NT2/D1 (cell line): ENCODE data around the gene OLAH.

ENCODE experiments used
- DNase-seq: peaks from one replicate; pipeline ENCODE4 v3.0.0-alpha.2; 2011; ENCODE audit warnings: low read depth, low spot score
- H3K27me3 ChIP-seq: 2 replicates; pipeline ENCODE4 v1.6.0; 2011; ENCODE audit warnings: mild to moderate bottlenecking; ENCODE audit not compliant: insufficient read length, insufficient read depth
- H3K36me3 ChIP-seq: 2 replicates; pipeline ENCODE4 v1.6.1; 2011; ENCODE audit warnings: mild to moderate bottlenecking, low read length, mixed read lengths; ENCODE audit not compliant: insufficient read depth, insufficient read length
- H3K4me1 ChIP-seq: 2 replicates; pipeline ENCODE4 v1.5.1; 2011; ENCODE audit not compliant: insufficient read depth, insufficient read length
- H3K4me3 ChIP-seq: 2 replicates; pipeline ENCODE4 v1.5.1; 2011; ENCODE audit warnings: low read depth; ENCODE audit not compliant: insufficient read length
- H3K9ac ChIP-seq: 2 replicates; pipeline ENCODE4 v1.6.0; 2011; ENCODE audit warnings: low read depth; ENCODE audit not compliant: insufficient read length
- H3K9me3 ChIP-seq: 2 replicates; pipeline ENCODE4 v1.5.1; 2011; ENCODE audit warnings: mild to moderate bottlenecking, low read length; ENCODE audit not compliant: insufficient read depth
- SUZ12 ChIP-seq: IDR thresholded peaks from 2 replicates; pipeline ENCODE4 v1.6.1; 2011; ENCODE audit not compliant: insufficient read length, insufficient read depth; ENCODE audit errors: extremely low read depth
- YY1 ChIP-seq: IDR thresholded peaks from 2 replicates; pipeline ENCODE4 v1.6.1; 2011; ENCODE audit not compliant: insufficient read length, insufficient read depth
- ZNF274 ChIP-seq: IDR thresholded peaks from 2 replicates; pipeline ENCODE4 v1.6.1; 2011; ENCODE audit warnings: mild to moderate bottlenecking, low read depth, low read length

Gene OLAH

GRCh38 chr10:15116225-15116624 is 72.5 kb downstream of the OLAH start:
- H3K4me1 ChIP-seq, result no peaks in the 10 kb centered on the region
- H3K9me3 ChIP-seq, result no peaks in the 10 kb centered on the region; the same call in 1 of the 2 replicates
- DNase-seq, result no peak
- peaks cover 39% of the 10 kb centered on the region for H3K36me3 ChIP-seq
- H3K9ac ChIP-seq, result no peak overlapping the region
- no peaks in the 10 kb centered on the region for H3K27me3 ChIP-seq
- H3K4me3 ChIP-seq, result no peak overlapping the region
- no peak for TF ChIP-seq YY1

- TF ChIP-seq ZNF274 (no peak), YY1 (no peak), SUZ12 (no peak)
- Histone ChIP-seq H3K4me3 (no peak overlapping the region), H3K27me3 (no peaks in the 10 kb centered on the region), H3K36me3 (peaks cover 29% of the 10 kb centered on the region), H3K9ac (no peak overlapping the region), H3K9me3 (no peaks in the 10 kb centered on the region; the same call in 1 of the 2 replicates), H3K4me1 (no peaks in the 10 kb centered on the region)
- DNase-seq, result no peak
Observed at GRCh38 chr10:15118615-15119014, 74.9 kb downstream of the OLAH start.

- TF ChIP-seq SUZ12 (no peak), YY1 (no peak), ZNF274 (no peak)
Observed at GRCh38 chr10:15120523-15120922, 76.8 kb downstream of the OLAH start.

GRCh38 chr10:15121707-15122106 is 78.0 kb downstream of the OLAH start:
- Histone ChIP-seq H3K27me3 (no peaks in the 10 kb centered on the region), H3K4me1 (no peaks in the 10 kb centered on the region), H3K9ac (no peak overlapping the region), H3K9me3 (no peaks in the 10 kb centered on the region; the same call in 1 of the 2 replicates), H3K36me3 (peaks cover 36% of the 10 kb centered on the region), H3K4me3 (no peak overlapping the region)
- no peak for DNase-seq
- TF ChIP-seq ZNF274 (no peak), SUZ12 (no peak), YY1 (no peak)

More at GRCh38 chr10:15120523-15120922, 76.8 kb downstream of the OLAH start:
- H3K9me3 ChIP-seq, result no peaks in the 10 kb centered on the region; the same call in 1 of the 2 replicates
- no peak overlapping the region for H3K4me3 ChIP-seq
- no peaks in the 10 kb centered on the region for H3K4me1 ChIP-seq
- H3K36me3 ChIP-seq, result peaks cover 32% of the 10 kb centered on the region
- H3K27me3 ChIP-seq, result no peaks in the 10 kb centered on the region
- no peak overlapping the region for H3K9ac ChIP-seq
- no peak for DNase-seq

- no peaks in the 10 kb centered on the region for H3K4me1 ChIP-seq
- H3K27me3 ChIP-seq, result no peaks in the 10 kb centered on the region
- no peaks in the 10 kb centered on the region for H3K9me3 ChIP-seq
- peaks cover 36% of the 10 kb centered on the region for H3K36me3 ChIP-seq
- H3K4me3 ChIP-seq, result no peak overlapping the region
- no peak overlapping the region for H3K9ac ChIP-seq
- TF ChIP-seq SUZ12 (no peak), YY1 (no peak), ZNF274 (no peak)
- DNase-seq, result no peak
Observed at GRCh38 chr10:15122477-15123030, 78.8 kb downstream of the OLAH start.
